ENCODE data around the gene MTR. TPM values are rescaled to one million over a fixed set of nuclear protein-coding genes. Genes with fewer than 3 reads are reported as not detected.

The MTR gene
- total RNA-seq, 2 donors from 2014 or later: 52.3 to 94.6 TPM

- Mint-ChIP-seq H3K27me3 (no peaks in the 10 kb centered on the region), H3K27ac (no peak overlapping the region), H3K4me1 (peaks cover 7% of the 10 kb centered on the region), H3K4me3 (no peak overlapping the region), H3K36me3 (ENCODE audit: low read depth) (no peaks in the 10 kb centered on the region), H3K9me3 (no peaks in the 10 kb centered on the region)
- ATAC-seq (replicated peaks): no peak
Observed at GRCh38 chr1:236830560-236830959, 35.5 kb downstream of the MTR start.

GRCh38 chr1:236833575-236833974 is 38.5 kb downstream of the MTR start:
- peak; percentile 11 for ATAC-seq (replicated peaks)
- Mint-ChIP-seq H3K27ac (no peak overlapping the region), H3K9me3 (no peaks in the 10 kb centered on the region), H3K4me1 (peaks cover 7% of the 10 kb centered on the region), H3K36me3 (ENCODE audit: low read depth) (no peaks in the 10 kb centered on the region), H3K27me3 (no peaks in the 10 kb centered on the region), H3K4me3 (no peak overlapping the region)

- no peak overlapping the region for H3K4me3 Mint-ChIP-seq
- H3K4me1 Mint-ChIP-seq: peaks cover 7% of the 10 kb centered on the region
- H3K27ac Mint-ChIP-seq: no peak overlapping the region
- H3K27me3 Mint-ChIP-seq: no peaks in the 10 kb centered on the region
- no peaks in the 10 kb centered on the region for H3K9me3 Mint-ChIP-seq
- H3K36me3 Mint-ChIP-seq (ENCODE audit: low read depth): no peaks in the 10 kb centered on the region
- no peak for ATAC-seq (replicated peaks)
Observed at GRCh38 chr1:236834876-236835275, 39.8 kb downstream of the MTR start.

- Mint-ChIP-seq H3K36me3 (ENCODE audit: low read depth) (no peaks in the 10 kb centered on the region), H3K9me3 (no peaks in the 10 kb centered on the region), H3K4me1 (peaks cover 7% of the 10 kb centered on the region), H3K27me3 (no peaks in the 10 kb centered on the region), H3K27ac (no peak overlapping the region), H3K4me3 (no peak overlapping the region)
- ATAC-seq (replicated peaks): no peak
Observed at GRCh38 chr1:236835491-236835890, 40.4 kb downstream of the MTR start.

- Mint-ChIP-seq H3K9me3 (no peaks in the 10 kb centered on the region), H3K4me3 (no peak overlapping the region), H3K36me3 (ENCODE audit: low read depth) (no peaks in the 10 kb centered on the region), H3K4me1 (peaks cover 7% of the 10 kb centered on the region), H3K27ac (no peak overlapping the region), H3K27me3 (no peaks in the 10 kb centered on the region)
- no peak for ATAC-seq (replicated peaks)
Observed at GRCh38 chr1:236836157-236836556, 41.1 kb downstream of the MTR start.

- H3K4me1 Mint-ChIP-seq: peaks cover 7% of the 10 kb centered on the region
- no peak overlapping the region for H3K4me3 Mint-ChIP-seq
Observed at GRCh38 chr1:236837115-236837514, 42.0 kb downstream of the MTR start.

GRCh38 chr1:236837897-236838296 is 42.8 kb downstream of the MTR start:
- no peaks in the 10 kb centered on the region for H3K27me3 Mint-ChIP-seq
- no peak overlapping the region for H3K27ac Mint-ChIP-seq
- no peaks in the 10 kb centered on the region for H3K36me3 Mint-ChIP-seq (ENCODE audit: low read depth)

More at GRCh38 chr1:236837115-236837514, 42.0 kb downstream of the MTR start:
- no peaks in the 10 kb centered on the region for H3K9me3 Mint-ChIP-seq
- no peak overlapping the region for H3K27ac Mint-ChIP-seq
- H3K36me3 Mint-ChIP-seq (ENCODE audit: low read depth): no peaks in the 10 kb centered on the region
- no peak for ATAC-seq (replicated peaks)
- H3K27me3 Mint-ChIP-seq: no peaks in the 10 kb centered on the region

GRCh38 chr1:236841341-236841740 is 46.2 kb downstream of the MTR start:
- Mint-ChIP-seq H3K27me3 (no peaks in the 10 kb centered on the region), H3K4me3 (no peak overlapping the region), H3K27ac (peak overlapping the region; percentile 51), H3K36me3 (ENCODE audit: low read depth) (peaks cover 12% of the 10 kb centered on the region), H3K9me3 (no peaks in the 10 kb centered on the region), H3K4me1 (no peaks in the 10 kb centered on the region)
- no peak for ATAC-seq (replicated peaks)

More at GRCh38 chr1:236837897-236838296, 42.8 kb downstream of the MTR start:
- Mint-ChIP-seq H3K4me3 (no peak overlapping the region), H3K9me3 (no peaks in the 10 kb centered on the region), H3K4me1 (peaks cover 7% of the 10 kb centered on the region)
- ATAC-seq (replicated peaks): no peak

GRCh38 chr1:236844499-236845271 is 49.6 kb downstream of the MTR start:
- no peak for ATAC-seq (replicated peaks)
- Mint-ChIP-seq H3K36me3 (ENCODE audit: low read depth) (peaks cover 44% of the 10 kb centered on the region), H3K4me3 (no peak overlapping the region), H3K4me1 (no peaks in the 10 kb centered on the region), H3K27ac (no peak overlapping the region), H3K27me3 (no peaks in the 10 kb centered on the region), H3K9me3 (no peaks in the 10 kb centered on the region)

- no peaks in the 10 kb centered on the region for H3K9me3 Mint-ChIP-seq
Observed at GRCh38 chr1:236845830-236846229, 50.7 kb downstream of the MTR start.

GRCh38 chr1:236848274-236848923 is 53.3 kb downstream of the MTR start:
- peak overlapping the region; percentile 46 for H3K27ac Mint-ChIP-seq
- H3K9me3 Mint-ChIP-seq: no peaks in the 10 kb centered on the region
- no peaks in the 10 kb centered on the region for H3K27me3 Mint-ChIP-seq
- H3K4me3 Mint-ChIP-seq: no peak overlapping the region
- H3K4me1 Mint-ChIP-seq: no peaks in the 10 kb centered on the region
- ATAC-seq (replicated peaks): no peak
- peaks cover 81% of the 10 kb centered on the region for H3K36me3 Mint-ChIP-seq (ENCODE audit: low read depth)

More at GRCh38 chr1:236845830-236846229, 50.7 kb downstream of the MTR start:
- ATAC-seq (replicated peaks): no peak
- Mint-ChIP-seq H3K4me3 (no peak overlapping the region), H3K27me3 (no peaks in the 10 kb centered on the region), H3K27ac (no peak overlapping the region), H3K4me1 (no peaks in the 10 kb centered on the region), H3K36me3 (ENCODE audit: low read depth) (peaks cover 55% of the 10 kb centered on the region)

- H3K4me1 Mint-ChIP-seq: no peaks in the 10 kb centered on the region
- H3K27ac Mint-ChIP-seq: no peak overlapping the region
- H3K4me3 Mint-ChIP-seq: no peak overlapping the region
- no peaks in the 10 kb centered on the region for H3K27me3 Mint-ChIP-seq
- no peak for ATAC-seq (replicated peaks)
- peaks cover 97% of the 10 kb centered on the region for H3K36me3 Mint-ChIP-seq (ENCODE audit: low read depth)
- no peaks in the 10 kb centered on the region for H3K9me3 Mint-ChIP-seq
Observed at GRCh38 chr1:236850077-236850979, 55.2 kb downstream of the MTR start.

- H3K27me3 Mint-ChIP-seq: no peaks in the 10 kb centered on the region
- ATAC-seq (replicated peaks): no peak
Observed at GRCh38 chr1:236851871-236852270, 56.8 kb downstream of the MTR start.

GRCh38 chr1:236853921-236854604 is 59.0 kb downstream of the MTR start:
- H3K4me1 Mint-ChIP-seq: no peaks in the 10 kb centered on the region
- H3K27me3 Mint-ChIP-seq: no peaks in the 10 kb centered on the region
- peaks cover 100% of the 10 kb centered on the region for H3K36me3 Mint-ChIP-seq (ENCODE audit: low read depth)
- H3K27ac Mint-ChIP-seq: no peak overlapping the region
- no peak overlapping the region for H3K4me3 Mint-ChIP-seq
- ATAC-seq (replicated peaks): no peak
- no peaks in the 10 kb centered on the region for H3K9me3 Mint-ChIP-seq

More at GRCh38 chr1:236851871-236852270, 56.8 kb downstream of the MTR start:
- Mint-ChIP-seq H3K4me3 (no peak overlapping the region), H3K27ac (no peak overlapping the region), H3K4me1 (no peaks in the 10 kb centered on the region), H3K36me3 (ENCODE audit: low read depth) (peaks cover 99% of the 10 kb centered on the region), H3K9me3 (no peaks in the 10 kb centered on the region)
